Measurements from ENCODE around the gene NMNAT2. TPM values are rescaled to one million over a fixed set of nuclear protein-coding genes. Genes with fewer than 3 reads are reported as not detected.

NMNAT2 gene
- total RNA-seq, 3 donors from 2014 or later, result 0.29 to 2.4 (median 1.6) TPM

DNA sequence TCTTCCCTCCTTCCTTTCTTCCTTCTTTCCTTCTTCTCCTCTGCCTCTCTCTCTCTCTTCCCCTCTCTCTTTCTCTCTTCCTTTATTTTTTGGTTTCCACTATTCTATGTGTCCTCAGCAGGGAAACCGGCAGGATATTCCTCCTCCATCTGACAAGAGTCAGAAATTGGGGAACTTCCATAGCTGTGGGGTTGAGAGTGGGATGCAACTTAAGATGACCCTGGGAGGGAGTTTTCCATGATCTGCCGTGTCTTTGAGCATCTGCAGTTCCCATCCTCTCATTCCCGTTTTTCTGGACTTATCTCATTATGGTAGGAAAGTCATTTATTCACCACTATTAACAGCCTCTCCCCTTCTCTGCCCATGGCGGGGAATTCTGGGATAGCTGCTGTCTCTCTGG, 98.6 kb downstream of the NMNAT2 start:
- no peak overlapping the region for H3K27ac ChIP-seq
- H3K27me3 ChIP-seq, result no peaks in the 10 kb centered on the region
- TF ChIP-seq POLR2AphosphoS5 (IDR thresholded peaks at IDR 0.05), result no peak
- TF ChIP-seq, protein P1, sequence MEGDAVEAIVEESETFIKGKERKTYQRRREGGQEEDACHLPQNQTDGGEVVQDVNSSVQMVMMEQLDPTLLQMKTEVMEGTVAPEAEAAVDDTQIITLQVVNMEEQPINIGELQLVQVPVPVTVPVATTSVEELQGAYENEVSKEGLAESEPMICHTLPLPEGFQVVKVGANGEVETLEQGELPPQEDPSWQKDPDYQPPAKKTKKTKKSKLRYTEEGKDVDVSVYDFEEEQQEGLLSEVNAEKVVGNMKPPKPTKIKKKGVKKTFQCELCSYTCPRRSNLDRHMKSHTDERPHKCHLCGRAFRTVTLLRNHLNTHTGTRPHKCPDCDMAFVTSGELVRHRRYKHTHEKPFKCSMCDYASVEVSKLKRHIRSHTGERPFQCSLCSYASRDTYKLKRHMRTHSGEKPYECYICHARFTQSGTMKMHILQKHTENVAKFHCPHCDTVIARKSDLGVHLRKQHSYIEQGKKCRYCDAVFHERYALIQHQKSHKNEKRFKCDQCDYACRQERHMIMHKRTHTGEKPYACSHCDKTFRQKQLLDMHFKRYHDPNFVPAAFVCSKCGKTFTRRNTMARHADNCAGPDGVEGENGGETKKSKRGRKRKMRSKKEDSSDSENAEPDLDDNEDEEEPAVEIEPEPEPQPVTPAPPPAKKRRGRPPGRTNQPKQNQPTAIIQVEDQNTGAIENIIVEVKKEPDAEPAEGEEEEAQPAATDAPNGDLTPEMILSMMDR (IDR thresholded peaks at IDR 0.05), result no peak
- TF ChIP-seq POLR2A (IDR thresholded peaks at IDR 0.05), result no peak
- DNase-seq (ENCODE audit: low spot score in 2 of 2), result no peak
- H3K9me3 ChIP-seq, result no peaks in the 10 kb centered on the region
- no peaks in the 10 kb centered on the region for H3K36me3 ChIP-seq
- no peak overlapping the region for H3K4me3 ChIP-seq
- H3K4me1 ChIP-seq, result peaks cover 0 to 10% of the 10 kb centered on the region in 2 donors
- intact Hi-C loops (cut with DNase I; ENCODE audit: low total_unique reads), result no loop called here

DNA sequence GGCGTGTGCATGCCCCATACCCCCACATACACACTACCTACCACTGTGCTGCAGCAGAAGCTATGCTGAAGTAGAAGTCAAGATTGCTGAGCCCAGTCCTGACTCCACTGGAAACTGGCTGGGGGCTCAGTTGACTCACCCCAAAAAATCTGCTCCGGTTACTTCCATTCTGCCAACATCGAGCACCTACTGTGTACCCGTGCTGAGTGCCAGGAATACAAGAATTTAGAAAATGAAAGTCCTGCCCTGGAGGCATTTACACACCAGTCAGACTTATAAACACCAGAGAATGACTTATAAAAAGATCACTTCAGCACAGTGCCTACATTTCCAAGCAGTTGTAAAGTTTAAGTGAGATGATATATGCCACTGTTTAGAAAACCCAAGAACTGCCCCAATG, 99.1 kb downstream of the NMNAT2 start:
- intact Hi-C loops (cut with DNase I; ENCODE audit: low total_unique reads), result no loop called here
- TF ChIP-seq POLR2A (IDR thresholded peaks at IDR 0.05) (no peak), POLR2AphosphoS5 (IDR thresholded peaks at IDR 0.05) (no peak)
- TF ChIP-seq, protein P1 (IDR thresholded peaks at IDR 0.05), result no peak
- DNase-seq (ENCODE audit: low spot score in 2 of 2), result no peak
- peaks cover 0 to 10% of the 10 kb centered on the region in 2 donors for H3K4me1 ChIP-seq
- H3K27ac ChIP-seq, result peak overlapping the region in 1 of 2 donors; percentile 89
- H3K4me3 ChIP-seq, result no peak overlapping the region
- H3K27me3 ChIP-seq, result no peaks in the 10 kb centered on the region
- no peaks in the 10 kb centered on the region for H3K9me3 ChIP-seq
- H3K36me3 ChIP-seq, result no peaks in the 10 kb centered on the region

DNA sequence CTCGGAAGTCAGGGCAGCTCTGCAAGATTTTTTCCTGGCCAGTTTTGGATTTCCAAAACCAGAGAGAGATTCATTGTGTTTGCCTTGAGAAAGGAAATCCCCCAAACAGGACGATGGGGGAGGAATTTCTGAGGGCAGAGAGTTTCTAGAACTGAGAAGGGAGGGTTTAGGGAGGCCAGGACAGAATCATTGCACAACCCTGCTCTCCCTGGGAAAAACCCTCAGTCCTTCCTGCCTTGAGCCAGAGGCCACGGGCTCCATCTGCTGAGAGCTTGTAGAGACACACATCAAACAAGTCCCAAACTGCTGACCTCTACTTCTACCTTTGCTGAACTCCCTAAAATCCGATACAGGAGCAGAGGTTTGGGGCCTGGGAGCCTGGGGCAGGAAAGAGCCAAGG, 99.7 kb downstream of the NMNAT2 start:
- Histone ChIP-seq H3K4me3 (no peak overlapping the region), H3K27ac (peak overlapping the region; percentile 72 to 89), H3K4me1 (peaks cover 0 to 10% of the 10 kb centered on the region in 2 donors), H3K36me3 (no peaks in the 10 kb centered on the region), H3K27me3 (no peaks in the 10 kb centered on the region), H3K9me3 (no peaks in the 10 kb centered on the region)
- TF ChIP-seq, protein P1 (IDR thresholded peaks at IDR 0.05), result peak; percentile 19 to 62 (median 53)
- TF ChIP-seq POLR2A (IDR thresholded peaks at IDR 0.05) (no peak), POLR2AphosphoS5 (IDR thresholded peaks at IDR 0.05) (peak; percentile 49 to 62 (median 50))
- intact Hi-C loops (cut with DNase I; ENCODE audit: low total_unique reads), result no loop called here
- peak; percentile 58 to 75 for DNase-seq (ENCODE audit: low spot score in 2 of 2)

DNA sequence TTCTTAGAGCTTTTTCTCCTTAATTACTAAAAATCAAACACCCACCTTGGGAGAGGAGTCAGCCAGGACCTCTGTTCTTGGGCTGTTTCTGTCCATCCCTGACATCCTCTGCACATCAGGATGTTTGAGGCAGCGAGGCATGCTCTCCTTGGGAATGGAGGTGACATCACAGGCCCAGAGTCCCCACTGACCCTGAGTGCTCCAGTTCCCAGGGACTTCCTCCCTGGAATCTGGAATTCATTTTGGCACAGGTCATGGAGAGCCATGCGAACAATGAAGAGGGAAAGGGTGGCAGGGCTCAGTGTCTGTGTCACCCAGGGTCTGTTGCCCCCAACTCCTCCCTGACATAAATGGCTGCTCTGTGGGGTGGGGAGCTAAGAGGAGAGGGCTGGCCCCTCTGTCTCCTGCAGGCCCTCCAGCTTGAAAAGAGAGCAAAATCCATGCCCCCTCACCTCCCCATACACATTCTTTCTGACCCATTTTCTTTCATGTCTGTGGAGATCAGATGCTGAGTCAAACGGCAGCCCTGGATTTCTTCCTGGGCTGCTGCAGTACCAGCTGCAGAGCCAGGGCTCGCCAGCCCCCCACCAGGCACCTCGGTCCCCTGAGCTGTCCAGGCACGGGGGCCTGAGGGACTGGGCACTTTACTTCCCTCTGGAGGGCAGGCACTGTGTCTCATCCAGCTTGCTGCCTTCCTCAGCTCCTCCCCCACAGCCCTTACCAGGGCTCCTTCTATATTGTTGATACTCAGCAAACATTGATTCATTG, 102.0 kb downstream of the NMNAT2 start:
- TF ChIP-seq, protein P1 (IDR thresholded peaks at IDR 0.05), result no peak
- no peak for TF ChIP-seq POLR2AphosphoS5 (IDR thresholded peaks at IDR 0.05)
- no peak for TF ChIP-seq POLR2A (IDR thresholded peaks at IDR 0.05)
- Histone ChIP-seq H3K27me3 (no peaks in the 10 kb centered on the region), H3K27ac (peak overlapping the region in 1 of 2 donors; percentile 30), H3K4me1 (peaks cover 0 to 10% of the 10 kb centered on the region in 2 donors), H3K4me3 (no peak overlapping the region), H3K9me3 (no peaks in the 10 kb centered on the region), H3K36me3 (no peaks in the 10 kb centered on the region)
- intact Hi-C loops (cut with DNase I; ENCODE audit: low total_unique reads), result no loop called here
- DNase-seq (ENCODE audit: low spot score in 2 of 2), result no peak

DNA sequence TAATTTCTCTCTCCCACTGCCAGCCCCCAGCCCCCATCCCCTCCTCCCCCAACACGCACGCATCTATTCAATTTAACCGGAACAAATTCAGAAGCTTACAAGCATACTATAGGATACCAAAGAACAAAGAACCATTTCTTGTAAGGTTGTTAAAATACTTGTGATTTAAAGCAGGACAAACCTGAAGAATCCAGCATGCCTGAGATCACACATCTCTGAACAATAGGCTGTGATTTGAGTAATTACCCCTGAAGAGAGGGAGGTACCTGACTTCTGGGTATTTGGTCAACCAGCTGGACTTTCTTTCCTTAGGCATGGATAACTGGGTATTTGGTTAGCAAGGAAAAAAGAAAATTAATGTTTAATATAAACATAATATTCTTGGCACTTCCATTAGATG, 105.1 kb downstream of the NMNAT2 start:
- DNase-seq (ENCODE audit: low spot score in 2 of 2), result no peak
- intact Hi-C loops (cut with DNase I; ENCODE audit: low total_unique reads), result no loop called here
- TF ChIP-seq, protein P1 (IDR thresholded peaks at IDR 0.05), result no peak
- no peak for TF ChIP-seq POLR2AphosphoS5 (IDR thresholded peaks at IDR 0.05)
- no peak for TF ChIP-seq POLR2A (IDR thresholded peaks at IDR 0.05)
- Histone ChIP-seq H3K36me3 (no peaks in the 10 kb centered on the region), H3K4me3 (no peak overlapping the region), H3K4me1 (peaks cover 0 to under 1% of the 10 kb centered on the region in 2 donors), H3K27ac (no peak overlapping the region), H3K27me3 (no peaks in the 10 kb centered on the region), H3K9me3 (no peaks in the 10 kb centered on the region)
